ENCODE measurements around the gene ATF6B.
A peak's percentile ranks its signal among the peaks of the same experiment; 100 is the strongest.

Gene ATF6B
- total RNA-seq = 42.8 to 61.3 (median 58.8) reads per million in 3 experiments

DNA sequence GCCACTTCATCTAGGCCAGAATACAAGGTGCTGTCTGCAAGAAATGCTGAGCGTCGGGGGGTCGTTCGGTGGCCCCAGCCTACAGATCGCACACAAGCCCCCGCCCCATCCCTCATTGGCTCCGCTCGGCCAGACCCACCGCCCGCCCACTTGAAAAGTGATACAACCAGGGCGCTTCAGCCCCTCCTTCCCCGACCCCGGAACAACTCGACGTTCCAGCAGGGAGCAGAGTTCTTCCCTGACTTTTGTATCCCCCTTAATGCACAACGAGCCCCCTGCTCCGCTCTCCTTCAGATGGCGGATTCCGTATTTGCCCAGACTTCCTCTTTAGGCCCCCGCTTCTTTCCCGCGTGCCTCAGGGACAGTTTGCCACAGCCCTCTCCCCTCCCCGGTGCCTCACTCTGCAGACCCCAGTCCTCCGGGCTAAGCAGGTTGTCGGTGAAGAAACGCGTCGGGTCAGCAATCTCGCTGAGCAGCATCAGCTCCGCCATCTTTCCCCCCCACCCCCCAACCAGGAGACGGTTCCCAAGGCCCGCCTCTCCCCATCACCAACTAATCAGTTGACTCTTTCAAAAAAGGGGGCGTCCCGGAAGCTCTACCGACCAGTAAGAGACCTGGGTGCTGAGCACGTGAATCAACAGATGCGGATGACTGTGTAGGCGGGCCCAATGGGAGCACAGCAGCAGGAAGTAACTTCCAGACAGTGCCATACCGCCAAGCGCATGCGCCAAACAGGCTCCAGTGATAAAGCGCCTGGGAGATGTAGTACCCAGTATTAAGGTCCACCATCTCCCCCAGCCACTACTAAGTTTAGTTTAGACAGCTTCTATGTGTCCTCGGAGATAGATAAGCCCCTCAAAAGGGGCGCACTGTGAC, at the start of gene ATF6B:
Gene ATF6B, minus strand, starts transcription at position 530 of the 876 bp plus-strand sequence. Its CDS starts 39 bp downstream, at position 491.
- DNase-seq = peak; percentile 98

DNA sequence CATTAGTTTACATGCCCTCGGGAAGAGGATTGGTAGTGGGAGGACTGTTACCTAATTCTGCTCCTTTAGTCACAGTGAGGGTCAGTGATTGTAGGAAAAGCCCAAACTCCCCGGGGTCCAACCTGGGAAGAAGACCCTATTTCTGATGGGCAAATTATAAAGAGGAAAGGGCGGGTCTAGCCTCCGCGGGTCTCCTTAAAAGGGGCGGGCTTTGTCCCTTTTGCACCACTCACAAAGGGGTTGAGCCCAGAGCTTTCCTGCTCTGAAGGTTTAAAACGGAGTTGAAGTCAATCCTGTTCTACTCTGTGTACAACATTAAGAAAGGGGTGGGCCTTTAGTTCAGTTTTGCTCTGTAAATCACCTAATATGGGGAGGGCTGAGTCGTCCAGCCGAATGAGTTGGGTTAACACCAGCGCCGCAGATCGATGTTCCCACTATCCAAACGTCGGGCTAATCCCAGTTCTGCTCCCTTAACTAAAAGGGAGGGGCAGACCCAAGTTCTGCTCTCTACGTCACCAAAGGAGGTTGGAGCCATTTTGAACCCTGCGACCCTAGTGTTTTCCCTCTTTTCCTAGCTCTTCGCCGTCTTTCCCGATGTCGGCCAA, 49.2 kb upstream of the ATF6B start:
- DNase-seq = no peak

DNA sequence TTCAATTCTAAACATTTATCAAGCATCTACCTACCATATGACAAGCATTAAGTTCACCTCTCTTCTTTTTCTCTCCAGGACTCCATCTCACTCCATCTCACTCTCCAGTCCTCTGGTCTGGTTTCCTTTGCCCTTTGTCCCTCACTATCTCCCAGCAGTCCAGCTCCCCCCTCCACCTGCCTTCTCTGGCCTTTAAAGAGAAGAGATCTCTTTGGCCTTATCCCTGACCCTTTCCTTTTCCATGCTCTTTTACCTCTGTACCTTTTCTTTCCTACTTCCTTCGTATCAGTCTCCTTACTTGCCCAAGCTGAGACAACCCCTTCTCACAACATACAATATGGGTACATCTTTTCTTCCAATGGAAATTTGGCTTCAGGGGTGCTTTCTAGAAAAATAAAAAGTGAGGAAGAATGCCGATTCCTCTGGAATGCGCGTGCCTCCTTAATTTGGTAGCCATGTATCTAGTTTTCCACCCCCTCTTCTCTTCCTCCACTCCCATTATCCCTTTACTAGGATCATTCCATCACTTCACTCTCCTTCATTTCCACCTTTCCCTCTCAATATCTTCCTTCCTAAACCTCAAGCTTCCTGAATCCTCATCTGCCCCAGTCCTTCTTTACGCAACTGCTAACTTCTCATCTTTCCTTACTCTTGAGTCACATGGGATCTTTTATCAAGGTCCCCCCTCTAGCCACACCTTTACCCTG, 48.6 kb upstream of the ATF6B start:
- DNase-seq = no peak

DNA sequence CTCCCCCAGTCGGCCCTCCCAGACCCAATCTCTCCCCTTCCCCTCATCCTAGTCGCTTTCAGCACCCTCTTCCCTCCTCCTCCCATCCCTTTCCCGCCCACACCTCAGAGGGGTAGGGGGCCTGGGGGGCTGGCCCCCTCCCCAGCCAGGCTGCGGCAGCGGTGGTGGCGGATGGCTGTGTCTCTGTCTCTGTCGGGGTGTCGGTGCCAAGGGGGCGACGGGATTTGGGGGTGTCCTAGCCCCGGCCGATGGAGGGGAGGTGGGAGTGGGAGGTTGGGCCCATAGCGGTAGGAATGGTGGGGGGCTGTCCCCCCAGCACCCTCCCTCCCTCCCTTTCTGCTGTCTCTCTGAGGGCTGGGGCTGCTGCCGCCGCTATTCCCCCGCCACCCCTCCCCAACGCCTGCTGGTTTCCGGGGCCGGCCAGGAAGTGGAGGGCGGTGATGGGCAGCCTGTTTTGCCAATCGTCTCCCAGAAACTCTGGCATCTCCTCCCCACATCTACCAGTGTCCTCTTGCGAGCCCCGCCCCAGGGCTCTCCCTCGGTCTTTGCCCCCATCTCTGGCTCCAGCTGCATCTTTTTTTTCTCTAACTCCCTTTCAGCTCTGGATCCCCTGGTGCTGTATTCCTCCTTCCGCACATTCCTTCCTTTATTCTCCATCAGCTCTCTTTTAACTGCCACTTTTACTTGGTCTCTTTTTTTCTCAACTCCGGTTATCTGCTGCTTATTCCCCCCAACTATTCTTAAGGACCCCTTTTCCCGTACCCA, 47.8 kb upstream of the ATF6B start, which contains the start of gene AGPAT1:
Gene AGPAT1, minus strand, starts transcription at position 374 of the 765 bp plus-strand sequence. CDS start 4,588 bp downstream, outside the sequence.
- DNase-seq = peak; percentile 93

DNA sequence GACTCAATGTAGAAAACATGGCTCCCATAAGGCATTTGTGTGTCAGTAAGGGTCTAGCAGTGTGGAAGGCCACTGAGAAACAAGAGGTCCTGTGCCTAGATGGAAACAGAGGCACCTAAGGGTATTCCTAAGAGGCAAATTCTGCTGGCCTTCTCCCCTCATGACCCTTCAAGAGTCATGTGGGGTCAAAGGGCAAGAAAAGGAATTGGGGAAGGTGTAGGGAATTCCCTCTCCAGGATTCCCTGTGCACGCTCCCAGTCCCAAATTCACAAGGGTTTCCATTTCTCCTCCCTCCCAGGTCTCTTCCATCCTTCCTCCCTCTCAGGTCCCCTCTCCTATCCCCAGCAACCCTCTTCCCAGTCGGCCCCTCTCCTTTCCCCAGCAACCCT, 47.3 kb upstream of the ATF6B start:
- no peak for DNase-seq

DNA sequence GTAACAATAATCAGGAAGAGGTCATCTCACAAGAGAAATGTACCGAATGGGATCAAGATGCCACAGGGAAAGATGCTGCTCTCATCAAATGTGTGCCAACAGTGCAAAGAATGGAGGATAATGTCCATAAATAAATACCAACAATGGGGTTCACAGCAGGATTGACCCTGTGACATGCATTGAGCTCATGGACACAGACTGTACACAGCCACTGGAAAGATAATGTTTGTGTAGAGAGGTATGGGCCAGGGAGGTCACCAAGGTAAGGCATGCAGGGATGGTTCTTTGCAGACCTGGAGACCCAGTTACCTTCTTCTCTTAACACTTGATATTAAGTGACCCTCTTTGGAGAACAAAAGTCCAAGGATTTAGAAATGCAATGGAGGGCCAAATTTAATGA, 46.4 kb upstream of the ATF6B start:
- no peak for DNase-seq

DNA sequence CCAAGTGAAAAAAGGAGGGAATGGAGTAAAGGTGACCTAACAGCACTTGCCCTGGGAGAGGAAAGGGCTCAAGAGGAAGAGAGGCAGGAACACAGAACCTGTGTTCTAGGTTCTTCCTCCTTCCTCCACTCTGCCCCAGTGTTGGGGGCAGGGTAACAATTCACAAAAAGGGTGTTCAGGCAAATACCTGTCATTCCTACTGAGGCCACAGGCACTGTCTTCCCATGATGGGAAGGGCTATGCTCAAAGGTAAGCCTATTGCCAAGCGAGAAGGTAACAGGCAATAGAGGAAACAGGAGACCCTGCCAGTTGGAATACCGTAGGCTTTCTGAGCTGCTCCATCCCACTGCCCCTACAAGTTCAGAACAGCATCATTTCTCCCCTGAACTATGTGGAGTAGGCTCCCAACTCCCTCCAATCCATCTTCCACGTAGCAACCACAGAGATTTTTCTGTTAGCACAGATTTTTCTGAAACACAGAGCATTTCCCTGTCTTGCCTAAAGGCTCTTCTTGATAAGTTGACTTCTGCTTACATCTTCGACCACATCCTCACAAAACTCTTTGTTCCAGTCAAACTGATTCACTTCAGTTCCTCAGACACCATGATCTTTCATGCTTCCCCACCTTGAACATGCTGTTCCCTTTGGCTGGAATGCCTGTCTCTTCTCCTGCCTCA, 45.1 kb upstream of the ATF6B start:
- DNase-seq = no peak

DNA sequence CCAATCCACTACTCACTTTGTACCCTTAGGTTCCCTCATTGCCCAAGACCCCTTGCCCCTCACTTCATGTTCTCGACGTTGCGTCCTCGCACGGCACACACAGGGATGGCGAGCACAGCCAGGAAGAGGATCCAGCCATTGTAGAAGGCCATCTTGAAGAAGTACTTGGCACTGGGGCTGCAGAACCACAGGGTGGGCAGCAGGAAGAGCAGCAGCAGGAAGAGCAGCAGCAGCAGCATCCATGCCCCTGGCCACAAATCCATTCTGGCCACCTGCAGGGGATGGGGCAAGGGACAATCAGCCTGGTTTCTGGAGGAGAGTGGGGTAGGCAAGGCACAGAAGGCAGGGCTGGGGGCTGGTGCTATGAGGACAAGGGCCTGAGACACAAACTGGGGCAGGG, 43.2 kb upstream of the ATF6B start:
- no peak for DNase-seq

DNA sequence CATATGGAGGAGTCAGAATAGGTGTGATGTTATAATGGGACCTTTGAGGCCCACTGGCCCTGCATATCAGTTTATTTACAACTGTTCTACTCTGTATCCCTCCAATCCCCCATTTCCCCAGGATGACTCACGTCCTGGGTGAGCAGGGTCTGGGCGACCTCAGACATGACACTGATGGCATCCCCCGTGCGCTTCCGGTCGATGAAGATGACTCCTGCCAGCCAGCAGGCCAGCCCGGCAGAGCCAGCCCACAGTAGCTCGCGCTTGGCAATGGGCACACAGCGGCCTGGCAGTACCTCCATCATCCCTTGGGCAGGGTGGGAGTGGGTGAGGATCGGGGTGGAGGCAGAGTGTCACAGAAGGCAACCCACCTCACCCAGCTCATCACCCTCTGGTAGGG, 42.2 kb upstream of the ATF6B start:
- DNase-seq = no peak

DNA sequence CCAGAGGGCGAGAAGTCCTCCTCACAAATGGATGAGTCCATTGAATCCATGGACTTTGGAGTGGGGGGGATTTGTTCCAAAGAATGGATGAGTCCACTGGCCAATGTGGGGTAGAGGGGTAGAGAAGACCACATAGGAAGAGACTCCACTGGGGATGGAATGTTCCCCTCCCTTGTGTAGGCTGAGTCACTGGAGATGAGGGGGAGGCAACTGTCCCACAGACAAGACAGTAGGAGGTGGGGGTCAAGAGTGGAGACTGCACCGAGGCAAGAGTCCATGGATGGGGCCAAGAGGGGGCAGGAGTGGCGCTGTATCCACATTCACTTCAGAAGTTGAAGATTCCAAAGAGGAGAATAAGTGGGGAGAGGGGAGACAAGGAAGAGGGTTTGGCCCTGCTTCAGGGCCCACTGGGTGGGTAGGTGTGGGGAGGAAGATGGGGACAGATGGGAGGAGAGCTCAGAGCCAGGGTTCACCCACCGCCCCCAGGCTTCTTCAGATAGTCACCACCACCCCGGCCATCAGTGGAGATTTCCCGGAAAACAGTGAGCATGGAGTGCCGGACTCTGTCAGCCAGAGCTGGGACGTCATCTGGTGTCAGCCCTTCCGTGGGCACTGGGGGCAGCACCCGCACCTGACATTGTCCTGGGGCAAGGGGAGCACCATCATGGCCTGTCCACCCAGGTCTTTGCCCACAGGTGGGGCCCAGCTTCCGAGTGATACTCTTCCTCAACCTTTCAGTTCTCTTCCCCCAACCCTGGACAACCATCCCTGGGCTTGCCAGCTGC, 41.0 kb upstream of the ATF6B start:
- no peak for DNase-seq

DNA sequence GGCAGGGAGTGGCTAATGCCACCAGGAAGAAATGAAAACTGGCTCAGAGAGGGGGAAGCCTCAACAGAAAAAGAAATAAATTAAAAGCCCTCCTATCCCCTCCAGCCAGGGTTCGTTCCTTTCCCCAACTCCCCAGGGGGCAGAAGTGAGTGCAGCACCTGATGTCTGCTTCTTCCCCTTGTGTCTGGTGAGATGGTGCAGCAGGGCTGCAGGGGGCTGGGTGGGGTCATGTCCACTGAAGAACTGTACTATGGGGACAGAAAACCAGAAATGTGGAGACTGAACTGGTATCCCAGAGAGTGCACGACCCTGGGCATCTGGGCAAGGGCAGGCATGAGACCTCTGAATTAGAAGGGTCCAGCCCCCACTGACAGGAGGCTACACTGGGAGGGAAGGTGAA, 40.3 kb upstream of the ATF6B start:
- no peak for DNase-seq

DNA sequence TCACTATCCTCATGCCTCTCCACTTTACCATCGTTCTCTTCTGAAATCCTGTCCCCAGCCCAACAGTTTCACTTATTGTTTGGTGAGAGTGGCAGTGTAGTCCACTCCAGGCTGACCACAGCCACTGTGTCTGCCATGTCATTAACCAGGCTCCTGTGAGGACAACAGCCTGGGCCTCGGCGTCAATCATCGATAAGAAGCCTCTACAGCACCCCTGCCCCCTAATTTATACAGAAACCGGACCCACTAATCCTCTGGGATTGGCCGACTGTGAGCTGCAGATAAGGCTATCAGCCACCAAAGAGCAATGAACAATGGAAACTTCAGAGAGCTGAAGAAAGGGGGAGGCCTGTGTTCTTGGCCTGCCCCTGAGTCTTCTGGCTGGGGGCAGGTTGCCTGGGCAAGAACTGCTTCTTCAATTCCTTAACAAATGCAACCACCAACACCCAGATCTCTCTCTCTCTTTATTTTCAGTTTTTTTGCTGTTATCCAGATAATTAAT, 39.8 kb upstream of the ATF6B start:
- DNase-seq = no peak

DNA sequence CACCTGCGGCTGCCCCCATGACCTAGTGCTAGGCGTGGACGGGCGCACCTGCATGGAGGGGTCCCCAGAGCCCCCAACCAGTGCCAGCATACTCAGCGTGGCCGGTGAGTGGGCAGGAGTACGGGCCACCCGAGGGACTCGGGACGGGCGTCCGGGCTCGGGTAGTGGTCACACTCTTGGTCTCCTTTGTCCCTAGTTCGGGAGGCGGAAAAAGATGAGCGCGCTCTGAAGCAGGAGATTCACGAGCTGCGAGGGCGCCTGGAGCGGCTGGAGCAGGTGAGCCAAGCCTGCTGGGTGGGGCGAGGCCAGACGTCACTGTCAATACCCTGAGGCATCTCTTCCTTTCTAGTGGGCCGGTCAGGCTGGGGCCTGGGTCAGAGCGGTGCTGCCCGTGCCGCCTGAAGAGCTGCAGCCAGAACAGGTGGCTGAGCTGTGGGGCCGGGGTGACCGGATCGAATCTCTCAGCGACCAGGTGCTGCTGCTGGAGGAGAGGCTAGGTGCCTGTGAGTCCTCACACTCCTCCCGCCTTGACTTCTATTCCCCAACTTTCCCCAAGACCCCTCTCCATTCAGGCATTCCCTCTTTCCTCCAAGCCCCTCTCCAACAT, 39.2 kb upstream of the ATF6B start:
- no peak for DNase-seq

DNA sequence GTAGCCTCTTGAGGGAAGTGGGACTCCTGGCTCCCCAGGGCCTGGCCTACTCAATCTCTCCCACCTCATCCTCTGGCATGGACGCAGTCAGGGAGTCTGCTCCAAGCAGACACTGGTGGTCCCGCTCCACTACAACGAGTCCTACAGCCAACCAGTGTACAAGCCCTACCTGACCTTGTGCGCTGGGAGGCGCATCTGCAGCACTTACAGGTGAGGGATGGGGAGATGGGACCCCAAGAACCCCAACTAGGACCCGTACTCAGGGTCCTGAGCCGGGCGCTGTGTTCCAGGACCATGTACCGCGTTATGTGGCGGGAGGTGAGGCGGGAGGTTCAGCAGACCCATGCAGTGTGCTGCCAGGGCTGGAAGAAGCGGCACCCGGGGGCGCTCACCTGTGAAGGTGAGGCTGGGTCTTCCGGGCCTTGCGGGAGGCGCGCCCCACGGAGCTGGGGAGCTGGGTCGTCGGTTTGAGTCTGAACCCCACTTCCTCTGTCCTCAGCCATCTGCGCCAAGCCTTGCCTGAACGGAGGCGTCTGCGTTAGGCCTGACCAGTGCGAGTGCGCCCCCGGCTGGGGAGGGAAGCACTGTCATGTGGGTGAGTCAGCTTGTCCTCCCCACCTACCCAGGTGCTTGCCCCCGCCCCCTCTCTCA, 38.5 kb upstream of the ATF6B start:
- no peak for DNase-seq

DNA sequence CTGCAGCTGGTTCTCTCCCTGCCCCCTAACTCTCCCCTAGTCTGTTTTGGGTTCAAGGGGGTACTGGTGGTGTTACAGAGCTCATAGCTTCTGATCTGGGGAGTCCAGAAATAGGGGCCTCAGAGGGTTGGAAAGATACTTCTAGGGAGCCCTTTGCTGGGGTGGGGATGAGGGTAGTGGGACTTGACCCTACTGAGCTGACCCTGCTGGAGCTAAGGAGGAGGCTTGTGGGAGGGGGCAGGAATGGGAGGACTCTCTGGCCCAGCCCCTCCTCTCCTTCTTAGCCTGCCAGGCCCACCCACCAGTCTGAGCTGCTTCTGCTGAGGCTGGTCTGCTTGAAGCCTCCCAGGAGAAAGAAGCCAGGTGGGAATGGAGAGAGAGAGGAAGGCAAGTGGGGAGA, 36.2 kb upstream of the ATF6B start, which contains the start of gene EGFL8:
Gene EGFL8, plus strand, starts transcription at position 301 of the 400 bp plus-strand sequence. CDS start 1,571 bp downstream, outside the sequence.
- no peak for DNase-seq

DNA sequence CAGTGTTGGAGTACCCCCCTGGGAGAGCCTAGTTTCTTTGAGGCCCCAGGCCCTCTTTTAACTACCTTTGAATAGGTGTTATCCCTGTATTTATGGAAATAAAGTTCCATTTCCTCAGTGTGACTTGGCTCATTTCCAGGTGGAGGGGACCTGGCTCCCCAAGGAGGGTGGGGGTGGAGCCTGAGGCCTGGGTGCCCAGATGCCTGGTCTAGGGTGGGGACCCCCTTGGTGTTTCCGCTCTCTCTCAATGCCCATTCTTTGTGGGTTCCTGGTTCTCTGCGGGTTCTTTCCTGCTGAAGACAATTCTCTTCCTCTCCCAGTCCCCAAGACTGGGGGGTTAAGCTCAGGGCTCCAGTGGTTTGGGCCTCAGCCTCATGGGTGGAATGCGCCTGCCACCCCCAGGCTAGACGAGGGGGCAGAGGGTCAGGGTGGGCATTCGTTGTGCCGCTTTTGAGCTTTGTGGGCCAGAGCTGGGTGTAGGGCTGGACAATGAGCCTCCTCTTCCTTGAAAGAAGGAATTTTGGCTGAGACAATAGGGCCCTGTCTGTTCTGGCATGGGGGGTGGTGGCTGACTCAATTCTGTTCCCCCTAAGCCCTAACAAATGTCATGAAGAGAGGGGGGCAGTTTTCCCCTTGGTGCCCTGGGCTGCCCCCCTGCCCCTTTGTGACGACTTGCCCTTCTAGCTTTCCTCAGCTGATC, 35.7 kb upstream of the ATF6B start:
- no peak for DNase-seq

DNA sequence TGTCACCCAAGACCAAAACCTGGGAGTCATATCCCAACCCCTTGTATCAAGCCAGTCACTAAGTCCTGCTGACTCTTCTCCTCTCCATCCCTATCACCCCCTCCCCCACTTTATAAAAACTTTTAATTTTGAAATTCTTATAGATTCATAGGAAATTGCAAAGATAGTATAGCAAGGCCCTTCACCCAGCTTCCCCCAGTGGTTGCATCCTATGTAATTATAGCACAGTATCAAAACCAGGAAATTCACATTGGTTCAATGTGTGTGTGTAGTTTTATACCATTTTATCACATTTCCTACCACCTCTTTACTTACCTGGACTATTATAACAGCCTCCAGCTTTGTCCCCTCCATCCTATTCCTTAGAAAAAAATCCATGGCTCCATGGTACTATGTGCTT, 30.0 kb upstream of the ATF6B start:
- DNase-seq = no peak

DNA sequence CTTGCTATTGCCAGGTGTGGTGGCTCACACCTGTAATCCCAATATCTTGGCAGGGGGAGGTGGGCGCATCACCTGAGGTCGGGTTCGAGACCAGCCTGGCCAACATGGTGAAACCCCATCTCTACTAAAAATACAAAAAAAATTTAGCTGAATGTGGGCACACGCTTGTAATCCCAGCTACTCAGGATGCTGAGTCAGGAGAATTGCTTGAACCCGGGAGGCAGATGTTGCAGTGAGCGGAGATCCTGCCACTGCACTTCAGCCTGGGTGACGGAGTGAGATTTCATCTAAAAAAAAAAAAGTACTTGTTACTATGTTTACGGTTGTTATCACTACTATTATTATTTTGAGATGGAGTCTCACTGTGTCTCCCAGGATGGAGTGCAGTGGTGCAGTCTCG, 28.8 kb upstream of the ATF6B start:
- DNase-seq = no peak

DNA sequence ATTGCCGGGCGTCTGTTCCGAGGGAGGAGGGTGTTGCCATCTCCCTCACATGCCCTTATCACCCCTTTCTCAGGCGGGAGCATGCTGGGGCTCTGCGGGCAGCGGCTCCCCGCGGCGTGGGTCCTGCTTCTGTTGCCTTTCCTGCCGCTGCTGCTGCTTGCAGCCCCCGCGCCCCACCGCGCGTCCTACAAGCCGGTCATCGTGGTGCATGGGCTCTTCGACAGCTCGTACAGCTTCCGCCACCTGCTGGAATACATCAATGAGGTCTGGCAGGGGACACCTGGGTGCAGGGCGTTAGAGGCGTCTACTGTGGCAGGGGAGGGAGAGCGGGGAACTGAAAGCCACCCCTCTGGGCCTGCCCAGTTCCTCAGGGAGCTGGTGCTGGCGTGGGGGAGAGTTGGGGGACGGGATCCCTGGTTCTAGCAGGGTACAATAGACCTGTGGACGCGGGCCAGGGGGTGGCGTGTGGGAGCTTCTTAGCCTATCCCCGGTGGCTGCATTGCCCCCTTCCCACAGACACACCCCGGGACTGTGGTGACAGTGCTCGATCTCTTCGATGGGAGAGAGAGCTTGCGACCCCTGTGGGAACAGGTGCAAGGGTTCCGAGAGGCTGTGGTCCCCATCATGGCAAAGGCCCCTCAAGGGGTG, 26.6 kb upstream of the ATF6B start:
- peak; percentile 63 for DNase-seq
